Measurements from ENCODE around the gene PPY.
"Not testable (repeated sequence)": the region's sequence is repeated elsewhere in the genome, so short reads cannot be mapped to it uniquely, and the experiment has no call there.

The PPY gene

DNA sequence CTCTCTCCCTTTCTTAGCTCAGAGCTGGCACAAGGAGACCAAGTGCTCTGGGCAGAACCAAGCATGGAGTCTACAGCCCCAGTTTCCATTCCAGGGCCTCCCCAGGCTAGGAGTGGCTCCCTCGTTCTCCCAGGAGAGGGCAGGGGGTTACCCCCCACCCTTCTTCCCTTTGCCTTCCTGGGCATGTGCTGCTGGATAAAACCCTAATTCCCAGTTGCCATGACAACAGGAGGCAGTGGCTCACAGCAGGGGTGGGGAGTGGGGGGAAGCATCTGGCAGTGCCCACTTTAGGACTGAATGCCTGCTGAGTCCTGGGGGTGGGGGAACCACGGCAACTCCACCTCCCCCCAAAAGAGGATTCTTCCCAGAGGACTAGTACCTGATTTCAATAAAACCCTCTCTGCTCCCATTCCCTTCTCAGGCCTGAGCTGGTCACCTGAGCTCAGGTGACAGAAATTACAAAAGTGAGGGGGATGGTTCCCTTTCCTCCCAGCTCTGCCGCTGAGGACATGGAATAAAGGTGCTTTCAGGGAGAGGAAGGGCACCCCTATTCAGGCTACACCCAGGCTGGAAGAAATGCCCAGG, 36.8 kb downstream of the PPY start:
- DNase-seq (ENCODE audit: low read depth): no peak

DNA sequence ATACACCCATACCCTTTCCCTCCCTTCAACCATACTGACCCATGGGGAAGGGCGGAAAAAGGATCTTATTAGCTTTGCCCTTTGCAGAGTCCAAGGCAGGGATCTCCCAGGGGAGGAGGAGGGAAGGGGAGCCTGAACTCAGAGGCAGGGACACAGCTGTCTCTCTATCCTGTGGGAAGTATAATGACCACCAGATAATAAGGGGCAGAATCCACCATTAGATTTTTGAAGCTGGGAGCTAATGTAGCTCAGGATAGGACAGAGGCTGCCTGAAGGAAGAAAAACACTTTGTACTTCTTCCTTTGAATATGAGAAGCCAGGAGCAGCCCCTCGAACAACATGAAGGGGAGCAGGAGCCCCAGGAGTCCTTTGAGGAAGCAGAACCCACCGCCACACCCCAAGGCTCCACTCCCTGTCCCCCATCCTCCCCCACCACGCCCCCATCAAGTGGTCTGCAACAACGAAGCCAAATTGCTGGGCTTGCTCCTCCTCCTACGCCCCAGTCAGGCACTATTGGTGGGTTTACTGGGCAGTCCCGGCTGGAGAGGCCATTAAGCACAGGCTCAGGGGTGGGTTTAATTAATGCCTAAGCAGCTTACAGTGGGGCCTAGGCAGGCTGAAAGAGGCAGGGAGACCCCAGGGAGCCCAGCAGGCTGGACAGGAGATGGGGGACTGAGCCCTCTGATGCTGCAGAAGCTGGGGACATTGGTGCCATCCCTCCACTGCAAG, 40.3 kb downstream of the PPY start:
- no peak for DNase-seq (ENCODE audit: low read depth)

DNA sequence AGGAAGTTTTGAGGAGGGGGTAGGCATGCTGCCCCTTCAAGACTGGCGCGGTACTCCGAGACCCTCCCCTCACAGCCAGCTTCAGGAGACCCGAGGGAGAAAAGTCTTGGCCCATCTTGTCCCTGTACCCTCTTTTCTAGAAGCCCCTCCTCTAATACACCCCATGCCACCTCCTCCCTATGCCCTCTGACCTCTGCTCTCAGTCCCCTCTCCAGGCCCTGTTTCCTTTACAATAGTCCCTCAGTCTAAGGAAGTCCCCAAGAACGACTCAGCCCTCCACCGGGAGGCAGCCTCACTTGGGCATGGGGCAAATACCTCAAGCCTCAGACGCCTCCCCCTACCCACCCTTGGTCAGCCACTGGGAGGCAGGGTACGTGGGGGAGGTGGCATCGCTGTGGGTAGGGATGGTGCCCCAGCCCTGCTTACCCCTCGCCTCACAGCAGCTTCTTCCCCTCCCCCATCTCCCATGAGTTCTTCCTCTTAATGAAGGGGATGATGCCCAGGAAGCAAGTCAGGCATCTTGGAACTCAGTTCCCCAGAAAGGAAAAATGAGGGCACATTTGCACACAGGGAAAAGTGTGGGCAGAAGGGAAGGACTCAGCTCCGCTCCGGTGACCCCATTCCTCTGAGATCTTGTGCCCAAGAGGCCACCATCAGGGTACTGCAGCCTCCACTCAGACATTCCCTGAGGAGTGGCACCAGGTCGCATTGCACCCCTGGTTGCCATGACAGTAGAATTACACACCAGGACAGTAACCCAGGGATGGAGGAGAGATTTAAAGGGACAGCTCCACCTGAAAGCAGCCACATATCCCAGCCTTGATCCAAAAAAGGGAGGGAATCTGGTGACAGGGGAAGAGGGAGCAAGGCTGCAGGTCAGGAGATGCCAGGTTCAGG, 41.2 kb downstream of the PPY start:
- no peak for DNase-seq (ENCODE audit: low read depth)

- DNase-seq (ENCODE audit: low read depth): peak; percentile 87
Measured at GRCh38 chr17:43900183-43900857, 42.0 kb downstream of the PPY start.

- DNase-seq (ENCODE audit: low read depth): no peak
Measured at GRCh38 chr17:43898446-43898845, 43.8 kb downstream of the PPY start.

DNA sequence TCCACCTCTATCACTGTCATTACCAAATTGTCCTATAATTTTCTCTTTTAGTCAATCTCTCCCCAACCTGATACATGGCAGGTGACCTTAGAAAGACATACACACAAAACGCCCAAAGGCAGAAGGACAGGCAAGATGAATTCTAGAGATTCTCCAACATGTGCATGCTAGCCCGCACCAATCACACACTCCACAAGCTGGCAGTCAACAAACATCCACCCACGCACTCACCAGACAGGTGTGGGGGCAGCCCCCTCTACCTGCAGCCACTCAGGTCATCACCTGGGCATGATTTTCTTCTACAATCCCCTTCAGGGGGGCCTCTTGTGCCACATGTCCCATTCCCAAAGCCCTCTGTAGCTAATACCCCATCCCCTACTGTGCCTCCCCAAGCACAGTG, 44.4 kb downstream of the PPY start:
- DNase-seq (ENCODE audit: low read depth): no peak

- DNase-seq (ENCODE audit: low read depth): not testable (repeated sequence)
Measured at GRCh38 chr17:43894494-43894893, 47.8 kb downstream of the PPY start.

- no peak for DNase-seq (ENCODE audit: low read depth)
Measured at GRCh38 chr17:43892647-43892952, 49.7 kb downstream of the PPY start.

- DNase-seq (ENCODE audit: low read depth): peak; percentile 29
Measured at GRCh38 chr17:43891851-43892646, 50.2 kb downstream of the PPY start.
